Activated CD8-positive, alpha-beta T cell treated with anti-CD3 and anti-CD28 coated beads for 36 hours (primary cell): ENCODE measurements around the gene COL18A1. TPM values are rescaled to one million over a fixed set of nuclear protein-coding genes. Genes with fewer than 3 reads are reported as not detected.

Source experiments
- ATAC-seq: fragments of 200-7000 bp; cut with Tn5 transposase; one replicate; pipeline ENCODE4 v1.10.0; 2021; ENCODE audit warnings: mild to moderate bottlenecking, moderate library complexity
- CTCF ChIA-PET: fragments of 350-600 bp; sonication (Branson Sonifier 250); formaldehyde crosslinking; loops from one replicate; lab custom pipeline; 2021; ENCODE audit warnings: antibody characterized with exemption; lab: Charles Lee
- POLR2A ChIA-PET: fragments of 350-600 bp; sonication (Branson Sonifier 250); formaldehyde crosslinking; loops from one replicate; lab custom pipeline; 2021; ENCODE audit warnings: antibody characterized with exemption; lab: Charles Lee
- DNase-seq: peaks from one replicate; pipeline ENCODE4 v3.0.0-alpha.2; 2020
- H3K27ac Mint-ChIP-seq: one replicate; pipeline ENCODE4 v1.8.0; 2021; ENCODE audit warnings: mild to moderate bottlenecking, mixed read lengths
- H3K27me3 Mint-ChIP-seq: one replicate; pipeline ENCODE4 v1.8.0; 2021; ENCODE audit warnings: mixed read lengths
- H3K36me3 Mint-ChIP-seq: one replicate; pipeline ENCODE4 v1.8.0; 2021; ENCODE audit warnings: low read depth, mixed read lengths
- H3K4me1 Mint-ChIP-seq: one replicate; pipeline ENCODE4 v1.8.0; 2021; ENCODE audit warnings: low read depth, mixed read lengths
- H3K4me3 Mint-ChIP-seq: one replicate; pipeline ENCODE4 v1.8.0; 2021; ENCODE audit warnings: mild to moderate bottlenecking, moderate library complexity, mixed read lengths
- H3K9me3 Mint-ChIP-seq: one replicate; pipeline ENCODE4 v1.8.0; 2021; ENCODE audit warnings: mixed read lengths
- intact Hi-C: fragments of 100-400 bp; cut with micrococcal nuclease; formaldehyde crosslinking; loops from one replicate; pipeline ENCODE4 v1.10.0; 2022
- total RNA-seq, 2 experiments: library from RNA; stranded (reverse); gene quantifications; one replicate each; pipeline ENCODE4 v1.2.3, GENCODE V29; 2021
- TF ChIP-seq, protein P1 (sequence below): fragments of 200-600 bp; IDR thresholded peaks from one replicate; pipeline ENCODE4 v1.8.0; 2022; ENCODE audit warnings: antibody characterized with exemption, mild to moderate bottlenecking

Gene COL18A1
- total RNA-seq, 2 experiments from 2014 or later: 9.4 to 9.7 TPM

DNA sequence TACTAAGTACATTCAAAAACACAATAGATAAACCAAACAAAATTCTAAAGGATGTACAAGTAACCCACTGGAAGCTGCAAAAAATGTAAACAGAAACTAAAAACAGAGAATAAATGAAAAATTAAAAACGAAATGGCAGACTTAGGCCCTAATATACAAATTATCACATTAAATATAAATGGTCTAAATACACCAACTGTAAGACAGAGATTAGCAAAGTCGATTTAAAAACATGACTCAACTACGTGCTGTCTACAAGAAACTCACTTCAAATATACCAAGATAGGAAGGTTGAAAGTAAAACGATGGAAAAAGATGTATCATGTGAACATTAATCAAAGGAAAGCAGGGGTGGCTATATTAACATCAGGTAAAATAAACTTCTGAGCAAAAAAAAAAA lies 114.2 kb downstream of the COL18A1 start:
- ATAC-seq (no peak), DNase-seq (no peak)
- peaks cover 15% of the 10 kb centered on the region for H3K4me1 Mint-ChIP-seq
- no peak overlapping the region for H3K27ac Mint-ChIP-seq
- intact Hi-C loops: no loop called here
- H3K9me3 Mint-ChIP-seq: peaks cover 36% of the 10 kb centered on the region
- peaks cover 73% of the 10 kb centered on the region for H3K36me3 Mint-ChIP-seq
- ChIA-PET POLR2A (interaction anchor here (0.6 to 1.2 kb wide), 2 partner anchors 13 to 176 kb away, joined by 3 read pairs; no protein-coding TSS in a partner anchor), CTCF (no interaction called here)
- TF ChIP-seq, protein P1, sequence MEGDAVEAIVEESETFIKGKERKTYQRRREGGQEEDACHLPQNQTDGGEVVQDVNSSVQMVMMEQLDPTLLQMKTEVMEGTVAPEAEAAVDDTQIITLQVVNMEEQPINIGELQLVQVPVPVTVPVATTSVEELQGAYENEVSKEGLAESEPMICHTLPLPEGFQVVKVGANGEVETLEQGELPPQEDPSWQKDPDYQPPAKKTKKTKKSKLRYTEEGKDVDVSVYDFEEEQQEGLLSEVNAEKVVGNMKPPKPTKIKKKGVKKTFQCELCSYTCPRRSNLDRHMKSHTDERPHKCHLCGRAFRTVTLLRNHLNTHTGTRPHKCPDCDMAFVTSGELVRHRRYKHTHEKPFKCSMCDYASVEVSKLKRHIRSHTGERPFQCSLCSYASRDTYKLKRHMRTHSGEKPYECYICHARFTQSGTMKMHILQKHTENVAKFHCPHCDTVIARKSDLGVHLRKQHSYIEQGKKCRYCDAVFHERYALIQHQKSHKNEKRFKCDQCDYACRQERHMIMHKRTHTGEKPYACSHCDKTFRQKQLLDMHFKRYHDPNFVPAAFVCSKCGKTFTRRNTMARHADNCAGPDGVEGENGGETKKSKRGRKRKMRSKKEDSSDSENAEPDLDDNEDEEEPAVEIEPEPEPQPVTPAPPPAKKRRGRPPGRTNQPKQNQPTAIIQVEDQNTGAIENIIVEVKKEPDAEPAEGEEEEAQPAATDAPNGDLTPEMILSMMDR: no peak
- no peak overlapping the region for H3K4me3 Mint-ChIP-seq
- no peaks in the 10 kb centered on the region for H3K27me3 Mint-ChIP-seq

DNA sequence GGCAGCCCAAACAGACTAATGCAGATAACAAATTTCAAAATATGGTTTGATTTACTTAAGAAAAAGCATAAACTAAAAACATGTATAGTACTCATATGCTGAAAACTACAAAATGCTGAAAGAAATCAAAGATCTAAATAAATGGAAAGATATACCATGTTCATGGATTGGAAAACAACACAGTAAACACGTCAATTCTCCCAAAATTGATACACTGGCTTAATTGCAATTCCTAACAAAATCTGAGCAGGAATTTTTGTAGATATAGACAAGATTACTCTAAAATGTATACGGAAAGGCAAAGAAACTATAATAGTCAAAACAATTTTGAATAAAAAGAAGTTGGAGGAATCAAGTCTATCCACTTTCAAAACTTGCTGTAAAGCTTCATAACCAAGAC lies 116.3 kb downstream of the COL18A1 start:
- Mint-ChIP-seq H3K4me3 (no peak overlapping the region), H3K4me1 (peaks cover 15% of the 10 kb centered on the region), H3K36me3 (peaks cover 72% of the 10 kb centered on the region), H3K27ac (no peak overlapping the region), H3K9me3 (peaks cover 36% of the 10 kb centered on the region), H3K27me3 (no peaks in the 10 kb centered on the region)
- ChIA-PET POLR2A (interaction anchor here (0.8 to 1.3 kb wide), 2 partner anchors 9 to 11 kb away, joined by 3 to 6 read pairs; no protein-coding TSS in a partner anchor), CTCF (interaction anchor here (1.1 kb wide), 1 partner anchor 22 kb away, joined by 3 read pairs; no protein-coding TSS in a partner anchor)
- DNase-seq: no peak
- intact Hi-C loops: no loop called here
- TF ChIP-seq, protein P1: no peak
- no peak for ATAC-seq

DNA sequence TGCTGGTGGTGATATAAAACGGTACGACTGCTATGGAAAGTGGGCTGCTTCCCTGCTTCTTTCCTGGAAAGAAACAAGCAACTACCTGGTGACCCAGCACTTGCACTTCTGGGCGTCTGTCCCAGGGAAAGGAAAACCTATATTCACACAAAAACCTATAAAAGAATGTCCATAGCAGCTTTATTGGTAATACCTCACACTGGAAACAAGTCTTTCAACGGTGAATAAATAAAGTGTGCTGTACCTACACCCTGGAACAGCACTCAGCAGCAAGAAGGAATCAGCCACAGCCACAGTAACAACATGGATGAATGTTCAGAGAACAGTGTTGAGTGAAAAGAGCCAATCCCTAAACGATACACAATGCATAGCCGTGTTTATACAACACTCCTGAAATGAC lies 117.4 kb downstream of the COL18A1 start:
- ATAC-seq: no peak
- Mint-ChIP-seq H3K27ac (no peak overlapping the region), H3K27me3 (no peaks in the 10 kb centered on the region), H3K9me3 (peaks cover 36% of the 10 kb centered on the region), H3K4me3 (no peak overlapping the region), H3K36me3 (peaks cover 70% of the 10 kb centered on the region), H3K4me1 (peaks cover 13% of the 10 kb centered on the region)
- intact Hi-C loops: no loop called here
- no peak for DNase-seq
- POLR2A ChIA-PET: interaction anchor here (1.0 to 1.3 kb wide), 3 partner anchors 10 to 18 kb away, joined by 3 to 6 read pairs (median 3); no protein-coding TSS in a partner anchor
- TF ChIP-seq, protein P1: no peak
- CTCF ChIA-PET: no interaction called here

DNA sequence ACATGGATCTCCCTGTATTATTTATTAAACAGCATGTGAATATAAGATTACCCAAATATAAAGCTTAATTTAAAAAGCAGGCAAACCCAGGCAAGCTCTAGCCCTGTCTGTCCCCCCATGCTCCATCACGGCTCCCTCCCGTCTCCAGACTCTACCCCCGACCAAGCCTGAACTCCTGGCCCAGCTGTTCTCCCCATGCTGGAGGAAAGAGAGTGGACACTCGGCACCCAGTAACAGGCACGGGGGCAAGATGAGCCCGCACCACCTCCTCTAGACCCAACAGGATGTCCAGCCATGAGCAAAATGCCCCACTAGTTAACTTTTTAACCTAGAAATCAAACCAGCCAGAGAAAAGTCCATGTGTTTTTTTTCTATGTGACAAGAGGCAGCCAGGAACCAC lies 118.0 kb downstream of the COL18A1 start:
- TF ChIP-seq, protein P1: no peak
- H3K4me1 Mint-ChIP-seq: peaks cover 8% of the 10 kb centered on the region
- ChIA-PET POLR2A (interaction anchor here (1.0 kb wide), 1 partner anchor 15 kb away, joined by 3 read pairs; no protein-coding TSS in a partner anchor), CTCF (no interaction called here)
- H3K4me3 Mint-ChIP-seq: no peak overlapping the region
- H3K36me3 Mint-ChIP-seq: peaks cover 68% of the 10 kb centered on the region
- H3K27ac Mint-ChIP-seq: no peak overlapping the region
- DNase-seq: no peak
- intact Hi-C loops: no loop called here
- peaks cover 34% of the 10 kb centered on the region for H3K9me3 Mint-ChIP-seq
- H3K27me3 Mint-ChIP-seq: no peaks in the 10 kb centered on the region
- no peak for ATAC-seq

DNA sequence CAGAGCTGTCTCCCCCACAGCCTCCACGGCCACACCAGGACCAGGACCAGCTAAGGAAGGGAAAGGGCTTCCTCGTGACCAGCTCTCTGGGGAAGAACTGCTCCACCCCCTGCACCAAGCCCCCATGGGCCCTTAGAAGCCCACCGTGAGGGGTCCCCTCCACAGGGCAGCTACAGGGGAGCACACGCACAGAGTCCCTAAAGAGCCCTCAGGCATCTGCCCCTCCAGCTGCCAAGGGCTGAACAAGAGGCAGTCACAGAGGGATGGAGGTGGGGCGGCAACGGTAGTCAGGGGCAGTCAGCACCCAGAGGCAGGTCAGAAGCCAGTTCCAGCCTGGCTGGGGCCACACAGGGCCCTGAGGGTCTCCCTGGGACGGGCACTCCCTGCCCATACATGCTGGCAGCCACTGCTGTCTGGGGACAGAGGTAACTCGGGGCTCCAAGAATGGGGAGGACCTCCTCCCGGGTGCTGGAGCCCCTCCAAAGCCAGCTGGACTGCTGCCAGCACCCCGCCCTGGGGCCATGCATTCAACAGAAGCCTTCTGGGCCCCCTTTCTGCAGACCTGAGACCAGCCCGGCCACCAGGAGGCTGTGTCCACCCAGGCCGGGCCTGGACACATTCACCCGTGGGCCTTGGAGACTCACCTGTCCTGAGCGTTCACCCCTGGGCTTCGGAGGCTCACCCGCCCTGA lies 118.6 kb downstream of the COL18A1 start:
- Mint-ChIP-seq H3K4me3 (no peak overlapping the region), H3K36me3 (peaks cover 65% of the 10 kb centered on the region), H3K9me3 (peaks cover 28% of the 10 kb centered on the region), H3K27ac (no peak overlapping the region), H3K27me3 (no peaks in the 10 kb centered on the region), H3K4me1 (peaks cover 2% of the 10 kb centered on the region)
- ATAC-seq (no peak), DNase-seq (no peak)
- ChIA-PET POLR2A (interaction anchor here (1.0 kb wide), 1 partner anchor 14 kb away, joined by 3 read pairs; no protein-coding TSS in a partner anchor), CTCF (no interaction called here)
- TF ChIP-seq, protein P1: no peak
- intact Hi-C loops: no loop called here
